Fibroblast of lung (primary cell): ENCODE data around the gene OPA1. TPM values are rescaled to one million over a fixed set of nuclear protein-coding genes. Genes with fewer than 3 reads are reported as not detected.

Source experiments
- DNase-seq, 2 donors: peaks; one replicate each; pipeline versions ENCODE4 v3.0.0 to v3.0.0-alpha.2; 2010; ENCODE audit warnings: low read depth in 2 of 2
- H2AFZ ChIP-seq: 2 replicates; pipeline ENCODE4 v1.5.1; 2012; ENCODE audit warnings: low read length, control low read depth, inconsistent platforms
- H3K27ac ChIP-seq: 2 replicates; pipeline ENCODE4 v1.5.1; 2011; ENCODE audit warnings: low read length, control low read depth; ENCODE audit not compliant: insufficient read depth
- H3K27me3 ChIP-seq: 2 replicates; pipeline ENCODE4 v1.5.1; 2011; ENCODE audit warnings: mild to moderate bottlenecking, low read length; ENCODE audit not compliant: control insufficient read depth, insufficient read depth
- H3K36me3 ChIP-seq: 2 replicates; pipeline ENCODE4 v1.5.1; 2011; ENCODE audit warnings: low read length; ENCODE audit not compliant: control insufficient read depth, insufficient read depth
- H3K4me1 ChIP-seq: 2 replicates; pipeline ENCODE4 v1.5.1; 2011; ENCODE audit warnings: low read length; ENCODE audit not compliant: control insufficient read depth, insufficient read depth; ENCODE audit errors: extremely low read depth
- H3K4me2 ChIP-seq: 2 replicates; pipeline ENCODE4 v1.5.1; 2011; ENCODE audit warnings: low read length, control low read depth; ENCODE audit not compliant: insufficient read depth; ENCODE audit errors: extremely low read depth
- H3K4me3 ChIP-seq, 4 experiments: fragments of 200-600 bp in 1 of 4; sonication (generic) in 1 of 4; replicated peaks in 1 of 4; 2 replicates each; pipeline ENCODE4 v1.5.1; 2011 to 2016; ENCODE audit warnings: low read length in 4 of 4, low read depth in 3 of 4, mild to moderate bottlenecking in 3 of 4, control low read depth in 2 of 4, inconsistent platforms in 1 of 4, mixed read lengths in 1 of 4; ENCODE audit not compliant: insufficient read depth in 1 of 4; ENCODE audit errors: control extremely low read depth in 1 of 4
- H3K79me2 ChIP-seq: 2 replicates; pipeline ENCODE4 v1.5.1; 2012; ENCODE audit warnings: mild to moderate bottlenecking, low read length, inconsistent platforms; ENCODE audit not compliant: control insufficient read depth, insufficient read depth
- H3K9ac ChIP-seq: 2 replicates; pipeline ENCODE4 v1.5.1; 2011; ENCODE audit warnings: mild to moderate bottlenecking, low read length, control low read depth; ENCODE audit not compliant: insufficient read depth
- H3K9me3 ChIP-seq: 2 replicates; pipeline ENCODE4 v1.5.1; 2012; ENCODE audit warnings: low read depth, low read length; ENCODE audit not compliant: control insufficient read depth, insufficient read depth
- H4K20me1 ChIP-seq: 2 replicates; pipeline ENCODE4 v1.5.1; 2011; ENCODE audit warnings: low read length; ENCODE audit not compliant: control insufficient read depth, insufficient read depth; ENCODE audit errors: extremely low read depth
- EZH2 ChIP-seq: IDR thresholded peaks from 2 replicates; pipeline ENCODE4 v1.5.1; 2012; ENCODE audit warnings: low read length, control low read depth, mild to moderate bottlenecking; ENCODE audit errors: missing control alignments
- polyA plus RNA-seq, 2 donors: library from polyadenylated mRNA; depleted of rRNA in 1 of 2; stranded (reverse) in 1 of 2; unstranded in 1 of 2; fragments of >200 nt; gene quantifications; 2 replicates each; pipeline ENCODE4 v1.2.1, GENCODE V29; 2011 to 2012; ENCODE audit warnings: missing spikeins in 1 of 2
- total RNA-seq: library from RNA; depleted of rRNA; stranded (reverse); fragments of >200 nt; gene quantifications from 2 replicates; pipeline ENCODE4 v1.2.1, GENCODE V29; 2014
- TF ChIP-seq, protein P1 (sequence below), 2 donors: IDR thresholded peaks in 1 of 2; conservative IDR thresholded peaks in 1 of 2; 1 replicate in 1 of 2; 2 replicates in 1 of 2; pipeline ENCODE4 v1.5.1; 2011 to 2012; ENCODE audit warnings: low read length in 2 of 2, control low read depth in 1 of 2, inconsistent platforms in 1 of 2, low read depth in 1 of 2, mild to moderate bottlenecking in 1 of 2

Gene OPA1
- total and polyA plus RNA-seq, 2 donors (not counting 1 experiment from before 2014, with no cell fraction given): 40.6 to 63.9 TPM

DNA sequence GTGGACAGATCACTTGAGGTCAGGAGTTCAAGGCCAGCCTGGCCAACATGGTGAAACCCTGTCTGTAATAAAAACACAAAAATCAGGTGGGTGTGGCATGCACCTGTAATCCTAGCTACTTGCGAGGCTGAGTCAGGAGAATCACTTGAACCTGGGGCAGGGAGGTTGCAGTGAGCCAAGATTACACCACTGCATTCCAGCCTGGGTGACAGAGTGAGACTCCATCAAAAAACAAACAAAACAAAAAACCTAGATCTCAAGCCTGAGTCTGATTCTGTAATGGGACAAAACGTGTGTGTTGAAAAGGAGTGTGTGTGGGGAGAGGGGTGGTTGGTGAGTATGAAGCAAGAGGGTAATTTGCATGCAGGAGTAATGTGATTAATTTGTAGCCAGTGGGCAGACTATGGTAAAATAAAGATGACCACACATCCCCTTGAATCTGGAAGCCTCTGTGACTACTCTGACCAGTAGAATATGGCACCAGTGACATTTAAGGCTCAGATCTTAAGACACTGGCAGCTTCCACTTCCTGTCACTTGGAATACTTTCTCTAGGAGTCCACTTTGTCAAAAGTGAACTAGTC, 18.4 kb upstream of the OPA1 start:
- no peak overlapping the region for H2AFZ ChIP-seq
- TF ChIP-seq, protein P1, sequence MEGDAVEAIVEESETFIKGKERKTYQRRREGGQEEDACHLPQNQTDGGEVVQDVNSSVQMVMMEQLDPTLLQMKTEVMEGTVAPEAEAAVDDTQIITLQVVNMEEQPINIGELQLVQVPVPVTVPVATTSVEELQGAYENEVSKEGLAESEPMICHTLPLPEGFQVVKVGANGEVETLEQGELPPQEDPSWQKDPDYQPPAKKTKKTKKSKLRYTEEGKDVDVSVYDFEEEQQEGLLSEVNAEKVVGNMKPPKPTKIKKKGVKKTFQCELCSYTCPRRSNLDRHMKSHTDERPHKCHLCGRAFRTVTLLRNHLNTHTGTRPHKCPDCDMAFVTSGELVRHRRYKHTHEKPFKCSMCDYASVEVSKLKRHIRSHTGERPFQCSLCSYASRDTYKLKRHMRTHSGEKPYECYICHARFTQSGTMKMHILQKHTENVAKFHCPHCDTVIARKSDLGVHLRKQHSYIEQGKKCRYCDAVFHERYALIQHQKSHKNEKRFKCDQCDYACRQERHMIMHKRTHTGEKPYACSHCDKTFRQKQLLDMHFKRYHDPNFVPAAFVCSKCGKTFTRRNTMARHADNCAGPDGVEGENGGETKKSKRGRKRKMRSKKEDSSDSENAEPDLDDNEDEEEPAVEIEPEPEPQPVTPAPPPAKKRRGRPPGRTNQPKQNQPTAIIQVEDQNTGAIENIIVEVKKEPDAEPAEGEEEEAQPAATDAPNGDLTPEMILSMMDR (conservative IDR thresholded peaks at IDR 0.05 in 1 of 2, IDR thresholded peaks at IDR 0.05 in 1 of 2; ENCODE audit: low read depth in 1 of 2, low read length in 2 of 2): no peak
- no peak for TF ChIP-seq EZH2
- H3K4me3 ChIP-seq: no peak overlapping the region
- no peaks in the 10 kb centered on the region for H3K27me3 ChIP-seq
- H3K36me3 ChIP-seq: no peaks in the 10 kb centered on the region
- no peak overlapping the region for H3K4me2 ChIP-seq
- no peaks in the 10 kb centered on the region for H3K4me1 ChIP-seq
- H3K9me3 ChIP-seq: no peaks in the 10 kb centered on the region
- no peaks in the 10 kb centered on the region for H4K20me1 ChIP-seq
- no peak for DNase-seq
- H3K79me2 ChIP-seq: no peaks in the 10 kb centered on the region
- no peak overlapping the region for H3K27ac ChIP-seq
- H3K9ac ChIP-seq: no peak overlapping the region

GRCh38 chr3:193585530-193585929, 7.5 kb upstream of the OPA1 start:
- Histone ChIP-seq H3K4me1 (no peaks in the 10 kb centered on the region), H2AFZ (no peak overlapping the region), H3K27ac (no peak overlapping the region), H3K4me3 (no peak overlapping the region), H4K20me1 (no peaks in the 10 kb centered on the region), H3K4me2 (no peak overlapping the region), H3K36me3 (no peaks in the 10 kb centered on the region), H3K9ac (no peak overlapping the region), H3K9me3 (no peaks in the 10 kb centered on the region), H3K79me2 (no peaks in the 10 kb centered on the region), H3K27me3 (no peaks in the 10 kb centered on the region)
- TF ChIP-seq, protein P1 (conservative IDR thresholded peaks at IDR 0.05 in 1 of 2, IDR thresholded peaks at IDR 0.05 in 1 of 2; ENCODE audit: low read depth in 1 of 2, low read length in 2 of 2): no peak
- TF ChIP-seq EZH2: no peak
- no peak for DNase-seq

GRCh38 chr3:193586526-193586925, 6.5 kb upstream of the OPA1 start:
- no peaks in the 10 kb centered on the region for H3K36me3 ChIP-seq

More at GRCh38 chr3:193586526-193586925, 6.5 kb upstream of the OPA1 start:
- Histone ChIP-seq H3K4me1 (no peaks in the 10 kb centered on the region), H4K20me1 (no peaks in the 10 kb centered on the region), H3K4me3 (no peak overlapping the region), H3K27ac (no peak overlapping the region), H3K9ac (no peak overlapping the region), H3K4me2 (no peak overlapping the region), H3K79me2 (no peaks in the 10 kb centered on the region), H3K9me3 (no peaks in the 10 kb centered on the region), H3K27me3 (no peaks in the 10 kb centered on the region), H2AFZ (no peak overlapping the region)
- no peak for TF ChIP-seq EZH2
- TF ChIP-seq, protein P1 (conservative IDR thresholded peaks at IDR 0.05 in 1 of 2, IDR thresholded peaks at IDR 0.05 in 1 of 2; ENCODE audit: low read depth in 1 of 2, low read length in 2 of 2): no peak
- no peak for DNase-seq
